ENCODE results near the gene RNF208. TPM values are rescaled to one million over a fixed set of nuclear protein-coding genes. Genes with fewer than 3 reads are reported as not detected.

The RNF208 gene
- total RNA-seq, 1 donor from 2014 or later: 6.7 TPM

GRCh38 chr9:137255448-137256114, 33.5 kb upstream of the RNF208 start:
- no peaks in the 10 kb centered on the region for H3K27me3 ChIP-seq
- peak; percentile 86 for DNase-seq
- H3K4me3 ChIP-seq: peak overlapping the region; percentile 86
- H3K27ac ChIP-seq: peak overlapping the region; percentile 74
- H3K36me3 ChIP-seq: peaks cover 27% of the 10 kb centered on the region
- no peaks in the 10 kb centered on the region for H3K9me3 ChIP-seq
- peak; percentile 58 for ATAC-seq
- intact Hi-C loops (cut with DNase I): no loop called here
- H3K4me1 ChIP-seq: peaks cover 16% of the 10 kb centered on the region
- no peak for TF ChIP-seq CTCF (IDR thresholded peaks at IDR 0.05)

- Histone ChIP-seq H3K27me3 (no peaks in the 10 kb centered on the region), H3K27ac (peak within 1 kb of the TSS; percentile 75), H3K4me3 (peak within 1 kb of the TSS; percentile 86), H3K36me3 (peaks cover 27% of the 10 kb centered on the region), H3K4me1 (peaks cover 16% of the 10 kb centered on the region), H3K9me3 (no peaks in the 10 kb centered on the region)
- ATAC-seq (peak; percentile 94), DNase-seq (peak; percentile 97)
- intact Hi-C loops (cut with DNase I): no loop called here
- TF ChIP-seq CTCF (IDR thresholded peaks at IDR 0.05): no peak
Observed at GRCh38 chr9:137254624-137255447, 32.8 kb upstream of the RNF208 start, which contains the start of gene NELFB. Gene NELFB, plus strand, starts transcription at chr9:137255327.

GRCh38 chr9:137253717-137254623, 31.9 kb upstream of the RNF208 start:
- DNase-seq (no peak), ATAC-seq (no peak)
- H3K4me1 ChIP-seq: peaks cover 16% of the 10 kb centered on the region
- TF ChIP-seq CTCF (IDR thresholded peaks at IDR 0.05): no peak
- intact Hi-C loops (cut with DNase I): no loop called here
- peak overlapping the region; percentile 86 for H3K4me3 ChIP-seq
- no peaks in the 10 kb centered on the region for H3K27me3 ChIP-seq
- peak overlapping the region; percentile 75 for H3K27ac ChIP-seq
- peaks cover 21% of the 10 kb centered on the region for H3K36me3 ChIP-seq
- H3K9me3 ChIP-seq: no peaks in the 10 kb centered on the region

- Histone ChIP-seq H3K27me3 (no peaks in the 10 kb centered on the region), H3K4me1 (peaks cover 16% of the 10 kb centered on the region), H3K27ac (no peak overlapping the region), H3K4me3 (no peak overlapping the region), H3K9me3 (no peaks in the 10 kb centered on the region), H3K36me3 (peaks cover 10% of the 10 kb centered on the region)
- ATAC-seq (no peak), DNase-seq (no peak)
- no peak for TF ChIP-seq CTCF (IDR thresholded peaks at IDR 0.05)
- intact Hi-C loops (cut with DNase I): no loop called here
Observed at GRCh38 chr9:137252555-137253506, 30.8 kb upstream of the RNF208 start.

Measured in upper lobe of right lung (tissue), 1 donor.